ENCODE measurements around the gene RHBDL1.

Gene RHBDL1

GRCh38 chr16:674968-675883, at the start of gene RHBDL1:
Gene RHBDL1, plus strand, starts transcription at chr16:675671. Its CDS starts 120 bp downstream, at chr16:675791.
- no peak for DNase-seq (ENCODE audit: low read depth in 2 of 2, low spot score in 1 of 2)

- no peak for DNase-seq (ENCODE audit: low read depth in 2 of 2, low spot score in 1 of 2)
Measured at GRCh38 chr16:625977-626765, 49.3 kb upstream of the RHBDL1 start.

- DNase-seq (ENCODE audit: low read depth in 2 of 2, low spot score in 1 of 2), result no peak
Measured at GRCh38 chr16:626787-627453, 48.6 kb upstream of the RHBDL1 start.

GRCh38 chr16:627454-628239, 47.8 kb upstream of the RHBDL1 start:
- no peak for DNase-seq (ENCODE audit: low read depth in 2 of 2, low spot score in 1 of 2)

- no peak for DNase-seq (ENCODE audit: low read depth in 2 of 2, low spot score in 1 of 2)
Measured at GRCh38 chr16:628321-629061, 47.0 kb upstream of the RHBDL1 start.

- DNase-seq (ENCODE audit: low read depth in 2 of 2, low spot score in 1 of 2), result no peak
Measured at GRCh38 chr16:629185-629832, 46.2 kb upstream of the RHBDL1 start.

GRCh38 chr16:629833-630248, 45.6 kb upstream of the RHBDL1 start:
- DNase-seq (ENCODE audit: low read depth in 2 of 2, low spot score in 1 of 2), result no peak

GRCh38 chr16:630249-630814, 45.1 kb upstream of the RHBDL1 start:
- no peak for DNase-seq (ENCODE audit: low read depth in 2 of 2, low spot score in 1 of 2)

GRCh38 chr16:630815-631405, 44.6 kb upstream of the RHBDL1 start, which contains the start of gene WFIKKN1:
Gene WFIKKN1, plus strand, starts transcription at chr16:630985. Its CDS starts 269 bp downstream, at chr16:631254.
- no peak for DNase-seq (ENCODE audit: low read depth in 2 of 2, low spot score in 1 of 2)

GRCh38 chr16:631808-632358, 43.6 kb upstream of the RHBDL1 start:
- no peak for DNase-seq (ENCODE audit: low read depth in 2 of 2, low spot score in 1 of 2)

GRCh38 chr16:632486-633335, 42.8 kb upstream of the RHBDL1 start:
- no peak for DNase-seq (ENCODE audit: low read depth in 2 of 2, low spot score in 1 of 2)

GRCh38 chr16:633336-634050, 42.0 kb upstream of the RHBDL1 start:
- DNase-seq (ENCODE audit: low read depth in 2 of 2, low spot score in 1 of 2), result no peak

- no peak for DNase-seq (ENCODE audit: low read depth in 2 of 2, low spot score in 1 of 2)
Measured at GRCh38 chr16:634051-634670, 41.3 kb upstream of the RHBDL1 start.

GRCh38 chr16:634996-635395, 40.5 kb upstream of the RHBDL1 start:
- no peak for DNase-seq (ENCODE audit: low read depth in 2 of 2, low spot score in 1 of 2)

GRCh38 chr16:635573-636205, 39.8 kb upstream of the RHBDL1 start:
- no peak for DNase-seq (ENCODE audit: low read depth in 2 of 2, low spot score in 1 of 2)

Data from stimulated activated CD8-positive, alpha-beta memory T cell treated with anti-CD3 and anti-CD28 coated beads, Interleukin-4, amount 100 ng/mL, for 4 hours (primary cell).